ENCODE data around the gene NDUFS3. TPM values are rescaled to one million over a fixed set of nuclear protein-coding genes. Genes with fewer than 3 reads are reported as not detected.

Gene NDUFS3
- total RNA-seq, 1 experiment from 2014 or later, result 119 TPM

GRCh38 chr11:47606731-47607130 lies 27.9 kb downstream of the NDUFS3 start:
- no peaks in the 10 kb centered on the region for H3F3A ChIP-seq (ENCODE audit: insufficient read depth, low read depth)
- H3K4me3 ChIP-seq, result no peak overlapping the region
- H4K20me1 ChIP-seq (ENCODE audit: insufficient read depth), result no peaks in the 10 kb centered on the region
- ChIA-PET POLR2A (ENCODE audit: unreplicated experiment) (interaction anchor here (0.5 kb wide), 1 partner anchor 8 kb away, joined by 14 read pairs; no protein-coding TSS in a partner anchor), CTCF (interaction anchor here (0.5 kb wide), 1 partner anchor 67 kb away, joined by 3 read pairs; no protein-coding TSS in a partner anchor)
- H3K79me2 ChIP-seq (ENCODE audit: low read depth), result no peaks in the 10 kb centered on the region
- no peaks in the 10 kb centered on the region for H3K27me3 ChIP-seq (ENCODE audit: insufficient read depth, low read depth)
- intact Hi-C loops (cut with micrococcal nuclease; ENCODE audit: unreplicated experiment), result no loop called here
- no peak overlapping the region for H3K4me2 ChIP-seq
- no peak for DNase-seq
- BruUV-seq (replicated peaks), result no TSS peak
- no peak overlapping the region for H2AFZ ChIP-seq
- no peaks in the 10 kb centered on the region for H3K36me3 ChIP-seq (ENCODE audit: low read depth)
- H3K27ac ChIP-seq, result no peak overlapping the region
- TF ChIP-seq EZH2 (IDR thresholded peaks at IDR 0.05; ENCODE audit: low read depth) (no peak), CTCF (conservative IDR thresholded peaks at IDR 0.05) (no peak)
- no peaks in the 10 kb centered on the region for H3K9me3 ChIP-seq (ENCODE audit: insufficient read depth, low read depth)
- no peaks in the 10 kb centered on the region for H3K4me1 ChIP-seq (replicated peaks; ENCODE audit: insufficient read depth)
- H3K9me2 ChIP-seq (ENCODE audit: insufficient read depth), result no peaks in the 10 kb centered on the region

GRCh38 chr11:47607380-47607779 lies 28.5 kb downstream of the NDUFS3 start:
- ChIA-PET POLR2A (ENCODE audit: unreplicated experiment) (no interaction called here), CTCF (interaction anchor here (0.5 kb wide), 1 partner anchor 66 kb away, joined by 3 read pairs; no protein-coding TSS in a partner anchor)
- H3K4me2 ChIP-seq, result no peak overlapping the region
- intact Hi-C loops (cut with micrococcal nuclease; ENCODE audit: unreplicated experiment), result no loop called here
- H3K4me1 ChIP-seq (replicated peaks; ENCODE audit: insufficient read depth), result no peaks in the 10 kb centered on the region
- DNase-seq, result no peak
- no peaks in the 10 kb centered on the region for H3K36me3 ChIP-seq (ENCODE audit: low read depth)
- no peaks in the 10 kb centered on the region for H3K27me3 ChIP-seq (ENCODE audit: insufficient read depth, low read depth)
- H3K79me2 ChIP-seq (ENCODE audit: low read depth), result no peaks in the 10 kb centered on the region
- H3K4me3 ChIP-seq, result no peak overlapping the region
- no peak for TF ChIP-seq EZH2 (IDR thresholded peaks at IDR 0.05; ENCODE audit: low read depth)
- TF ChIP-seq CTCF (conservative IDR thresholded peaks at IDR 0.05), result no peak
- no peak overlapping the region for H3K27ac ChIP-seq
- no peaks in the 10 kb centered on the region for H4K20me1 ChIP-seq (ENCODE audit: insufficient read depth)
- H3K9me2 ChIP-seq (ENCODE audit: insufficient read depth), result no peaks in the 10 kb centered on the region
- no peaks in the 10 kb centered on the region for H3F3A ChIP-seq (ENCODE audit: insufficient read depth, low read depth)
- BruUV-seq (replicated peaks), result no TSS peak
- no peaks in the 10 kb centered on the region for H3K9me3 ChIP-seq (ENCODE audit: insufficient read depth, low read depth)
- no peak overlapping the region for H2AFZ ChIP-seq

GRCh38 chr11:47609675-47610074 lies 30.8 kb downstream of the NDUFS3 start:
- H4K20me1 ChIP-seq (ENCODE audit: insufficient read depth), result no peaks in the 10 kb centered on the region
- H3K9me2 ChIP-seq (ENCODE audit: insufficient read depth), result no peaks in the 10 kb centered on the region
- DNase-seq, result no peak
- no peaks in the 10 kb centered on the region for H3K4me1 ChIP-seq (replicated peaks; ENCODE audit: insufficient read depth)
- H3K79me2 ChIP-seq (ENCODE audit: low read depth), result no peaks in the 10 kb centered on the region
- no peak overlapping the region for H3K27ac ChIP-seq
- no peaks in the 10 kb centered on the region for H3K36me3 ChIP-seq (ENCODE audit: low read depth)
- no peak overlapping the region for H2AFZ ChIP-seq
- POLR2A ChIA-PET (ENCODE audit: unreplicated experiment), result interaction anchor here (0.6 kb wide), 1 partner anchor 50 kb away, joined by 7 read pairs; no protein-coding TSS in a partner anchor
- CTCF ChIA-PET, result interaction anchor here (0.7 kb wide), 1 partner anchor 109 kb away, joined by 5 read pairs; no protein-coding TSS in a partner anchor
- H3K27me3 ChIP-seq (ENCODE audit: insufficient read depth, low read depth), result no peaks in the 10 kb centered on the region
- H3K4me3 ChIP-seq, result no peak overlapping the region
- BruUV-seq (replicated peaks), result no TSS peak
- TF ChIP-seq CTCF (conservative IDR thresholded peaks at IDR 0.05), result no peak
- no peak for TF ChIP-seq EZH2 (IDR thresholded peaks at IDR 0.05; ENCODE audit: low read depth)
- no peaks in the 10 kb centered on the region for H3K9me3 ChIP-seq (ENCODE audit: insufficient read depth, low read depth)
- H3K4me2 ChIP-seq, result no peak overlapping the region
- H3F3A ChIP-seq (ENCODE audit: insufficient read depth, low read depth), result no peaks in the 10 kb centered on the region
- intact Hi-C loops (cut with micrococcal nuclease; ENCODE audit: unreplicated experiment), result no loop called here
